SJCRH30 (cell line): Measurements from ENCODE around the gene EIF2AK2. TPM values are rescaled to one million over a fixed set of nuclear protein-coding genes. Genes with fewer than 3 reads are reported as not detected.

ENCODE experiments used
- DNase-seq, 2 experiments: peaks; one replicate each; pipeline ENCODE4 v3.0.0-alpha.2; 2015 to 2020
- H3K27ac ChIP-seq: fragments of 250-450 bp; sonication (Bioruptor Pico); 2 replicates; pipeline ENCODE4 v1.5.1; 2020; ENCODE audit warnings: mild to moderate bottlenecking, moderate library complexity
- H3K27me3 ChIP-seq: fragments of 250-450 bp; sonication (Bioruptor Pico); 2 replicates; pipeline ENCODE4 v1.5.1; 2020; ENCODE audit warnings: mild to moderate bottlenecking, moderate library complexity
- H3K36me3 ChIP-seq: fragments of 250-450 bp; sonication (Bioruptor Pico); 2 replicates; pipeline ENCODE4 v1.5.1; 2020; ENCODE audit warnings: mild to moderate bottlenecking, moderate library complexity
- H3K4me1 ChIP-seq: fragments of 250-450 bp; sonication (Bioruptor Pico); 2 replicates; pipeline ENCODE4 v1.5.1; 2020; ENCODE audit warnings: mild to moderate bottlenecking, moderate library complexity
- H3K4me3 ChIP-seq: fragments of 250-450 bp; sonication (Bioruptor Pico); 2 replicates; pipeline ENCODE4 v1.5.1; 2020; ENCODE audit warnings: mild to moderate bottlenecking, moderate library complexity
- H3K9me3 ChIP-seq: fragments of 250-450 bp; sonication (Bioruptor Pico); replicated peaks from 2 replicates; pipeline ENCODE4 v1.5.1; 2020; ENCODE audit warnings: mild to moderate bottlenecking, moderate library complexity
- total RNA-seq: library from RNA; depleted of rRNA; stranded (reverse); fragments of >200 nt; shearing (Covaris generic); gene quantifications from 2 replicates; pipeline ENCODE4 v1.2.3, GENCODE V29; 2014; rRNA removed

Gene EIF2AK2
- total RNA-seq, 1 experiment from 2014 or later: 46.0 TPM

DNA sequence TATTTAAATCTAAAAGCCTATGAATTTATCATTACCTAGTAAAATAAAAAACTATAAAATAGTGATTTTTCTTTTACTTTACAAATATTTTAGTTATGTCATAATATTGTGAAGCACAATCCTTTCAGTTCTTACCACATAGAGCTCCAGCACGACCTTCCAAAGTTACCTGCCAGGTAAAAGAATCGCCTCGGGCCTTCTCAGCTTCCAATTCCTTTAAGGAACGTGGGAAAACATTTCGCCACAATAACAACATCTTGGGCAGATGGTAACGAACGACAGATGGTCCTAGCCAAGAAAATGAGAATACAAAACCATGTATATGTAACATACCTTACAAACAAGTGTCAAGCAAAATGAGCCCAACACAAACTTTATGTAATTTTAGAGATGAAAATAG lies 96.3 kb downstream of the EIF2AK2 start:
- no peak overlapping the region for H3K4me3 ChIP-seq
- no peaks in the 10 kb centered on the region for H3K4me1 ChIP-seq
- H3K27me3 ChIP-seq: no peaks in the 10 kb centered on the region
- H3K9me3 ChIP-seq: no peaks in the 10 kb centered on the region
- DNase-seq: no peak
- no peak overlapping the region for H3K27ac ChIP-seq
- H3K36me3 ChIP-seq: peaks cover 51% of the 10 kb centered on the region

DNA sequence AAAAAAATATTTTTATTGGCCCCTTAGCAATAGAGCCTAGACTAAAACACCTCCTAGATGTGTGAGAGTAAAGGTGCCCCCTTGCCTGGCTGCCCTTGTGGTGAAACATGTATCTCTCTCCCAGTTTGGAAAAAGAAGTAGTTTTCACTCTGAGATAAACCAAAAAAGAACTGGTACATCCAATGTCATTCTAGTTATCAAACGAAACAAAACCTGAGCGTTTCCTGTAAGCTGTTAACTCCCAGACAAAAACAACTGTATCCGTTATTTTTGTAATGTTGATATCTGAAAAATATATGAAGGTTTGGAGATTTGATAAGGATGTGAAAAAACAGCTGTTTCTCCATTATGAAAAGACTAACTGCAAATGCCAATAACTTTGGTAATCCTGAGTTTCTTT lies 96.9 kb downstream of the EIF2AK2 start:
- Histone ChIP-seq H3K4me1 (no peaks in the 10 kb centered on the region), H3K4me3 (no peak overlapping the region), H3K27ac (no peak overlapping the region), H3K36me3 (peaks cover 51% of the 10 kb centered on the region), H3K27me3 (no peaks in the 10 kb centered on the region), H3K9me3 (no peaks in the 10 kb centered on the region)
- DNase-seq: no peak

DNA sequence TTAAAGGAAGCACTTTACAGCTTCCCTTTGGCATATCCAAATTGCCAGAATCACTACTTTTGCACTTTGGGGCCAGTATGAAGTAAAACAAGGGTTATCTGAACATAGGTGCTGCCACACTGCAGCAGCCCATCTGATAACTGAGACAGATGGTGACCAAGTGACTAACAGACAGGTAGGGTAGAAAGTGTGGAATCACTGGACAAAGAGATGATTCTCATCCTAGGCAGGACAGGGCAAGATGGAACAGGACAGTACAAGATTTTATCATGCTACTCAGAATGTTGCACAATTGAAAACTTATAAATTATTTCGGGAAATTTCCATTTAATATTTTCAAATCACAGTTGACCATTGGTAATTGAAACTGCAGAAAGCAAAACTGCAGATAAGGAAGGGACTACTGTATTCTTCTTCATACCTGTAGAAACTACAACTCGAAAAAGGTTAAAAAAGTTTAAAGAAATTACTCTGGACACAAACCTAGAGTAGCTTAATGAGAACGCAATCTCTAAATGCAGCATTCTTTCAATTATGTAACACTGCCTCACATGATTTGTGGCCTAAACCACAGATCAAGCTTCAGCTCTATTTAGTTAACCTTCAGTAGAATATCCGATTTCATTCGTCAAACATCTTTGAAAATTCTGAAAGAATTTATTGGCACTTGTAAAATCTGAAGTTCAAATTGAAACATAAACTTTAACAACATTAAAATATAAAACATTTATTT lies 104.0 kb downstream of the EIF2AK2 start:
- H3K27me3 ChIP-seq: no peaks in the 10 kb centered on the region
- H3K9me3 ChIP-seq: no peaks in the 10 kb centered on the region
- no peak for DNase-seq
- no peak overlapping the region for H3K27ac ChIP-seq
- no peak overlapping the region for H3K4me3 ChIP-seq
- H3K4me1 ChIP-seq: no peaks in the 10 kb centered on the region
- H3K36me3 ChIP-seq: peaks cover 40% of the 10 kb centered on the region

Other genes with a start within 250 kb of the EIF2AK2 start
- gene STRN, start 190.4 kb downstream of the EIF2AK2 start, total RNA-seq: 33.1 and 37.3 TPM in 2 replicates
- gene HEATR5B, start 72.6 kb downstream of the EIF2AK2 start, total RNA-seq: 18.8 and 23.9 TPM in 2 replicates
- 19.8 and 22.2 TPM in 2 replicates for gene GPATCH11, start 72.5 kb downstream of the EIF2AK2 start, total RNA-seq
- gene SULT6B1, start 31.7 kb upstream of the EIF2AK2 start, total RNA-seq: not detected in 2 replicates
- gene CEBPZOS, start 39.5 kb upstream of the EIF2AK2 start, total RNA-seq: 54.9 and 62.2 TPM in 2 replicates
- gene CEBPZ, start 74.6 kb upstream of the EIF2AK2 start, total RNA-seq: 110 and 124 TPM in 2 replicates
- 25.2 and 30.3 TPM in 2 replicates for gene NDUFAF7, start 74.7 kb upstream of the EIF2AK2 start, total RNA-seq
- gene PRKD3, start 167.9 kb upstream of the EIF2AK2 start, total RNA-seq: 70.4 and 85.1 TPM in 2 replicates
- 3.1 and 3.2 TPM in 2 replicates for gene QPCT, start 187.7 kb upstream of the EIF2AK2 start, total RNA-seq